Measurements from ENCODE around the gene CNTNAP2.

DNA sequence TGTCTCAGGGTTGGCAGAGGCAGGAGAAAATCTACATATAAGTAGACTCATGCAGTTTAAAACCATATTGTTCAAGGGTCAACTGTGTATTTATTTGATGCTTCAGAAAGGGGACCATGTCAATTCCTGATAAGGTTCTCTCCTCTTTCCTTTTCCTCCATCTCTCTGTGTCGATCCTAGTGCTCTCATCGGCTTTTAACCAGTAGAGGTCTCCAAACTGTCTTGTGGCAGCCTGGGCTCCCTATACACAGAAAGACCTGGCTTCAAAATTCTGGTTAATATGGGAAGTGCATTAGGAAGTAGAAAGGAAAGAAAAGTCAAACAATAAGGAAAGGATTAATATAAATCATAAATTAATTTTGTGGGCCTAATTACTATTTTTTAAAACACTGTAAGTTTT, 2169.5 kb downstream of the CNTNAP2 start:
- TF ChIP-seq HDGF (IDR thresholded peaks at IDR 0.05; ENCODE audit: borderline replicate concordance), result no peak
- no peak for TF ChIP-seq ELF4 (IDR thresholded peaks at IDR 0.05)
- TF ChIP-seq SP1 (IDR thresholded peaks at IDR 0.05), result no peak
- TF ChIP-seq LEF1 (IDR thresholded peaks at IDR 0.05; ENCODE audit: borderline replicate concordance), result no peak
- no peak for TF ChIP-seq ARNT (IDR thresholded peaks at IDR 0.05)
- no peak for TF ChIP-seq PKNOX1 (IDR thresholded peaks at IDR 0.05)
- TF ChIP-seq TARDBP (IDR thresholded peaks at IDR 0.05), result no peak
- TF ChIP-seq BHLHE40 (IDR thresholded peaks at IDR 0.05; ENCODE audit: borderline replicate concordance), result no peak
- no peak for TF ChIP-seq FOXM1 (IDR thresholded peaks at IDR 0.05; ENCODE audit: borderline replicate concordance)
